ENCODE measurements around the gene AFAP1. TPM values are rescaled to one million over a fixed set of nuclear protein-coding genes. Genes with fewer than 3 reads are reported as not detected.

AFAP1 gene
- total RNA-seq, 1 donor from 2014 or later, result 67.9 TPM

- no peak for FAIRE-seq
- H3K9me3 Mint-ChIP-seq (ENCODE audit: unreplicated experiment), result no peaks in the 10 kb centered on the region
Measured at GRCh38 chr4:7964459-7964858, 24.8 kb upstream of the AFAP1 start.

GRCh38 chr4:7963691-7964090 is 24.0 kb upstream of the AFAP1 start:
- no peak for TF ChIP-seq CTCF (IDR thresholded peaks at IDR 0.05; ENCODE audit: insufficient read depth, low read depth, low read length)
- TF ChIP-seq EZH2 (IDR thresholded peaks at IDR 0.05; ENCODE audit: insufficient read depth, low read length), result no peak
- H3K4me3 ChIP-seq (ENCODE audit: insufficient read depth, low read depth, low read length), result no peak overlapping the region
- H3K36me3 Mint-ChIP-seq (ENCODE audit: low read depth, unreplicated experiment), result peaks cover 3% of the 10 kb centered on the region
- no peak overlapping the region for H3K27ac ChIP-seq (ENCODE audit: low read depth, low read length)
- H3K4me3 Mint-ChIP-seq (ENCODE audit: unreplicated experiment), result no peak overlapping the region
- no peak overlapping the region for H3K4me2 ChIP-seq (ENCODE audit: low read length)
- FAIRE-seq (no peak), DNase-seq (ENCODE audit: low read depth) (no peak)
- no peak overlapping the region for H2AFZ ChIP-seq (ENCODE audit: low read depth, low read length)
- no peaks in the 10 kb centered on the region for H4K20me1 ChIP-seq (ENCODE audit: insufficient read depth, low read length)
- H3K4me1 ChIP-seq (ENCODE audit: insufficient read depth, low read length), result peaks cover 27% of the 10 kb centered on the region
- peaks cover 30% of the 10 kb centered on the region for H3K27me3 Mint-ChIP-seq (ENCODE audit: low read depth, unreplicated experiment)
- H3K79me2 ChIP-seq (ENCODE audit: insufficient read depth, low read length), result no peaks in the 10 kb centered on the region
- no peaks in the 10 kb centered on the region for H3K36me3 ChIP-seq (ENCODE audit: insufficient read depth, low read length)
- H3K9ac ChIP-seq (ENCODE audit: low read length), result no peak overlapping the region
- peaks cover 14% of the 10 kb centered on the region for H3K27me3 ChIP-seq (ENCODE audit: insufficient read depth, low read length)
- H3K9me3 ChIP-seq (ENCODE audit: insufficient read depth, low read depth, low read length), result no peaks in the 10 kb centered on the region
- H3K9me3 Mint-ChIP-seq (ENCODE audit: unreplicated experiment), result no peaks in the 10 kb centered on the region
- no peak overlapping the region for H3K27ac Mint-ChIP-seq (ENCODE audit: unreplicated experiment)
- peaks cover 9% of the 10 kb centered on the region for H3K4me1 Mint-ChIP-seq (ENCODE audit: low read depth, unreplicated experiment)

More at GRCh38 chr4:7964459-7964858, 24.8 kb upstream of the AFAP1 start:
- H2AFZ ChIP-seq (ENCODE audit: low read depth, low read length), result no peak overlapping the region
- H3K9ac ChIP-seq (ENCODE audit: low read length), result no peak overlapping the region
- DNase-seq (ENCODE audit: low read depth), result no peak
- H4K20me1 ChIP-seq (ENCODE audit: insufficient read depth, low read length), result no peaks in the 10 kb centered on the region
- no peak overlapping the region for H3K27ac ChIP-seq (ENCODE audit: low read depth, low read length)
- peaks cover 31% of the 10 kb centered on the region for H3K4me1 ChIP-seq (ENCODE audit: insufficient read depth, low read length)
- Mint-ChIP-seq H3K27me3 (ENCODE audit: low read depth, unreplicated experiment) (peaks cover 30% of the 10 kb centered on the region), H3K4me3 (ENCODE audit: unreplicated experiment) (no peak overlapping the region), H3K36me3 (ENCODE audit: low read depth, unreplicated experiment) (peaks cover 3% of the 10 kb centered on the region), H3K4me1 (ENCODE audit: low read depth, unreplicated experiment) (peaks cover 13% of the 10 kb centered on the region), H3K27ac (ENCODE audit: unreplicated experiment) (no peak overlapping the region)
- H3K4me3 ChIP-seq (ENCODE audit: insufficient read depth, low read depth, low read length), result no peak overlapping the region
- TF ChIP-seq CTCF (IDR thresholded peaks at IDR 0.05; ENCODE audit: insufficient read depth, low read depth, low read length) (no peak), EZH2 (IDR thresholded peaks at IDR 0.05; ENCODE audit: insufficient read depth, low read length) (no peak)
- H3K4me2 ChIP-seq (ENCODE audit: low read length), result no peak overlapping the region
- no peaks in the 10 kb centered on the region for H3K36me3 ChIP-seq (ENCODE audit: insufficient read depth, low read length)
- no peaks in the 10 kb centered on the region for H3K79me2 ChIP-seq (ENCODE audit: insufficient read depth, low read length)
- no peaks in the 10 kb centered on the region for H3K9me3 ChIP-seq (ENCODE audit: insufficient read depth, low read depth, low read length)
- peaks cover 14% of the 10 kb centered on the region for H3K27me3 ChIP-seq (ENCODE audit: insufficient read depth, low read length)

GRCh38 chr4:7962609-7963508 is 23.2 kb upstream of the AFAP1 start:
- Histone ChIP-seq H4K20me1 (ENCODE audit: insufficient read depth, low read length) (no peaks in the 10 kb centered on the region), H2AFZ (ENCODE audit: low read depth, low read length) (no peak overlapping the region), H3K27me3 (ENCODE audit: insufficient read depth, low read length) (peaks cover 14% of the 10 kb centered on the region), H3K9ac (ENCODE audit: low read length) (no peak overlapping the region), H3K4me3 (ENCODE audit: insufficient read depth, low read depth, low read length) (no peak overlapping the region), H3K4me2 (ENCODE audit: low read length) (no peak overlapping the region), H3K4me1 (ENCODE audit: insufficient read depth, low read length) (peaks cover 22% of the 10 kb centered on the region), H3K9me3 (ENCODE audit: insufficient read depth, low read depth, low read length) (no peaks in the 10 kb centered on the region), H3K36me3 (ENCODE audit: insufficient read depth, low read length) (no peaks in the 10 kb centered on the region), H3K79me2 (ENCODE audit: insufficient read depth, low read length) (no peaks in the 10 kb centered on the region), H3K27ac (ENCODE audit: low read depth, low read length) (no peak overlapping the region)
- Mint-ChIP-seq H3K36me3 (ENCODE audit: low read depth, unreplicated experiment) (peaks cover 3% of the 10 kb centered on the region), H3K9me3 (ENCODE audit: unreplicated experiment) (no peaks in the 10 kb centered on the region), H3K27ac (ENCODE audit: unreplicated experiment) (no peak overlapping the region), H3K4me1 (ENCODE audit: low read depth, unreplicated experiment) (peaks cover 3% of the 10 kb centered on the region), H3K4me3 (ENCODE audit: unreplicated experiment) (no peak overlapping the region), H3K27me3 (ENCODE audit: low read depth, unreplicated experiment) (peaks cover 30% of the 10 kb centered on the region)
- FAIRE-seq (no peak), DNase-seq (ENCODE audit: low read depth) (no peak)
- TF ChIP-seq EZH2 (IDR thresholded peaks at IDR 0.05; ENCODE audit: insufficient read depth, low read length) (no peak), CTCF (IDR thresholded peaks at IDR 0.05; ENCODE audit: insufficient read depth, low read depth, low read length) (no peak)

All from astrocyte (in vitro differentiated cells and primary cell).